WERI-Rb-1 (cell line): ENCODE results near the gene BTC.

Source experiments
- DNase-seq: peaks from one replicate; pipeline ENCODE4 v3.0.0-alpha.2; 2020
- H3K27ac ChIP-seq: fragments of 250-450 bp; sonication (Bioruptor Pico); 2 replicates; pipeline ENCODE4 v1.5.1; 2020; ENCODE audit warnings: mild to moderate bottlenecking, moderate library complexity
- H3K27me3 ChIP-seq: fragments of 250-450 bp; sonication (Bioruptor Pico); 2 replicates; pipeline ENCODE4 v1.5.1; 2021; ENCODE audit warnings: mild to moderate bottlenecking, low read depth, moderate library complexity; ENCODE audit not compliant: insufficient read depth, severe bottlenecking
- H3K36me3 ChIP-seq: fragments of 250-450 bp; sonication (Bioruptor Pico); 2 replicates; pipeline ENCODE4 v1.5.1; 2020; ENCODE audit warnings: mild to moderate bottlenecking, moderate library complexity
- H3K4me3 ChIP-seq: 2 replicates; pipeline ENCODE4 v1.5.1; 2011; ENCODE audit warnings: low read depth, mild to moderate bottlenecking, control low read depth, low read length
- H3K9me3 ChIP-seq: fragments of 250-450 bp; sonication (Bioruptor Pico); 2 replicates; pipeline ENCODE4 v1.5.1; 2021; ENCODE audit warnings: mild to moderate bottlenecking, moderate library complexity; ENCODE audit not compliant: severe bottlenecking
- TF ChIP-seq, protein P1 (sequence below): IDR thresholded peaks from 2 replicates; pipeline ENCODE4 v1.5.1; 2011; ENCODE audit warnings: low read depth, mild to moderate bottlenecking, control low read depth, inconsistent platforms, low read length

Gene BTC

DNA sequence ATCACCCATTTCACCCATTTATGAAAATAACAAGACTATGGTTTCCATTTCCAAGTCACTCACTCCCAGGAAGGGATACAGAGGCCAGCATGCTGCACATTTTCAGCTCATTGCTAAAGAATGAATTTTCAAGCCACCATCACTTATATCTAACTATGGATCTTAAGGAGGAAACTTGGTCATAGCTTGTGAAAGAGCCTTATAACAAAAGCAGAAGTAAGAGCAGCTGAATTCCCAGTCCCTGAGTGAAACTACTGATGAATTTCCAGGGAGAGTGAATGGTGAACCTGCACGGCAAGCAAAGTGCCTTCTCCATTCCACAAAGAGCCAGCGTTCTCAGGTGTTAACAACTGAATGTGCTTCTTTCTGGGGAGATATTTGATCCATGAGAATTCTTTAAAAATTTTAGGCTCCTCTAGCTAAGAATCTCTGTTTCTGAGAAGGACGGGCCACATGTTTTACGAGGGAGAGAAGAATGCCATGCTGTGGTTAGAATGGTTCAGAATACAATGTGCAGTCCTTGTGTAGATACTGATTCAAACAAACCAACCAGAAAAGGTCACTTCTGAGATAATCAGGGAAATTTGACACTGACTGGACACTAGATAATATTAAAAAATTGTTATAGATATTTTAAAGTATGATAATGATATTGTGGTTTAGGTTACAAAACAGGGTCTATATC, 24.0 kb downstream of the BTC start:
- no peaks in the 10 kb centered on the region for H3K36me3 ChIP-seq
- H3K27ac ChIP-seq: no peak overlapping the region
- H3K4me3 ChIP-seq: no peak overlapping the region
- H3K9me3 ChIP-seq: no peaks in the 10 kb centered on the region
- H3K27me3 ChIP-seq: no peaks in the 10 kb centered on the region
- TF ChIP-seq, protein P1, sequence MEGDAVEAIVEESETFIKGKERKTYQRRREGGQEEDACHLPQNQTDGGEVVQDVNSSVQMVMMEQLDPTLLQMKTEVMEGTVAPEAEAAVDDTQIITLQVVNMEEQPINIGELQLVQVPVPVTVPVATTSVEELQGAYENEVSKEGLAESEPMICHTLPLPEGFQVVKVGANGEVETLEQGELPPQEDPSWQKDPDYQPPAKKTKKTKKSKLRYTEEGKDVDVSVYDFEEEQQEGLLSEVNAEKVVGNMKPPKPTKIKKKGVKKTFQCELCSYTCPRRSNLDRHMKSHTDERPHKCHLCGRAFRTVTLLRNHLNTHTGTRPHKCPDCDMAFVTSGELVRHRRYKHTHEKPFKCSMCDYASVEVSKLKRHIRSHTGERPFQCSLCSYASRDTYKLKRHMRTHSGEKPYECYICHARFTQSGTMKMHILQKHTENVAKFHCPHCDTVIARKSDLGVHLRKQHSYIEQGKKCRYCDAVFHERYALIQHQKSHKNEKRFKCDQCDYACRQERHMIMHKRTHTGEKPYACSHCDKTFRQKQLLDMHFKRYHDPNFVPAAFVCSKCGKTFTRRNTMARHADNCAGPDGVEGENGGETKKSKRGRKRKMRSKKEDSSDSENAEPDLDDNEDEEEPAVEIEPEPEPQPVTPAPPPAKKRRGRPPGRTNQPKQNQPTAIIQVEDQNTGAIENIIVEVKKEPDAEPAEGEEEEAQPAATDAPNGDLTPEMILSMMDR: no peak
- DNase-seq: no peak

DNA sequence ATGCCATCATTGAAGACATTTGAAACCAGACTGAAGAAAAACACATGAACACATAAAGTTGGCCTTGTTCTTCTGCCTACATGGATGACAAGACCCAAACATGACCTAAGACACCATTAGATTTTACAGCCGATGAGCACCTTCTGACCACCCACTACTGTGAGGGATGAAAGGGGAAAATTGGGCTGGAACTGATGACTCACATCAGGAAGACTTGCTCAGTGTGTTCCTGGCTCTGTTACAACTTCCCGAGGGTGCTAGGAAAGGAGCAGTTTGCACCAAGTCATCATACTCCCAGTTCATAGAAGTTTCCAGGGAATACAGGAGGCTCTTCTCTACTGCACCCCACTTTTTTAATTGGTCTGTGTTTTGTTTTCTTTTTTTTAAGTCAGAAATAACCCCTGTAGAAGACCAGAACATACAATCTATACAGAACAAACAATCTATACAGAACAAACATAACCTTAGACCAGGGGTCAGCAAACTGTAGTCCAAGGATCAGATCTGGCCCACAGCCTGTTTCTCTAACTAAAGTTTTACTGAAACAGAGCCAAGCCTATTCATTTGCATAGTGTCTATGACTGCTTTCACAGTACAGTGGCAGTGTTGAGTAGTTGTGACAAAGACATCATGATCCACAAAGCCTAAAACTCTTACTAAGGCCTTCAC, 25.3 kb downstream of the BTC start:
- TF ChIP-seq, protein P1: no peak
- H3K27me3 ChIP-seq: no peaks in the 10 kb centered on the region
- no peaks in the 10 kb centered on the region for H3K9me3 ChIP-seq
- H3K4me3 ChIP-seq: no peak overlapping the region
- H3K27ac ChIP-seq: no peak overlapping the region
- DNase-seq: no peak
- H3K36me3 ChIP-seq: no peaks in the 10 kb centered on the region

GRCh38 chr4:74764119-74764518, 30.2 kb downstream of the BTC start:
- DNase-seq: no peak
- Histone ChIP-seq H3K9me3 (no peaks in the 10 kb centered on the region), H3K27ac (no peak overlapping the region), H3K4me3 (no peak overlapping the region), H3K27me3 (no peaks in the 10 kb centered on the region), H3K36me3 (no peaks in the 10 kb centered on the region)
- TF ChIP-seq, protein P1: no peak

- DNase-seq: no peak
- no peaks in the 10 kb centered on the region for H3K9me3 ChIP-seq
- no peak overlapping the region for H3K27ac ChIP-seq
- TF ChIP-seq, protein P1: no peak
- H3K27me3 ChIP-seq: no peaks in the 10 kb centered on the region
- H3K4me3 ChIP-seq: no peak overlapping the region
- no peaks in the 10 kb centered on the region for H3K36me3 ChIP-seq
Measured at GRCh38 chr4:74758551-74759145, 35.7 kb downstream of the BTC start.

DNA sequence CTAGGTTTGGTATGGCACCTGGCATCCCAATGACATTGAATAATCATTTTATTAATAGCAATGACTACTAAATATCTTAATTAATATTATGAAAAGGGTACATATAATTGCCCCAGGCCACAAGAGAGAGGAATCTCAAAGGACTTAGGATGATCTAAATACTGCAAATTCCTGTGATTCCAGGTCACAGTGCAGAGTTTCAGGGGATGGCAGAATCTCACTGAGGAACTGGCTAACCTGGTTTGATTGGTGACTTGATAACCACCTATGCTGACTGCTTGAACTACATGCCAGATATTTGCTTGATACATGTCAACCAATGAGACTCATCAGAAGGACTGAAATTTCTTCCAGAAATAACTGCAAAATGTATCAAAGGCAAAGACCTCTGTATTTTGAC, 37.2 kb downstream of the BTC start:
- TF ChIP-seq, protein P1: no peak
- Histone ChIP-seq H3K36me3 (no peaks in the 10 kb centered on the region), H3K9me3 (no peaks in the 10 kb centered on the region), H3K27me3 (no peaks in the 10 kb centered on the region), H3K4me3 (no peak overlapping the region), H3K27ac (no peak overlapping the region)
- no peak for DNase-seq
